Peyer's patch (tissue), 4 donors: ENCODE results near the gene DYNLT5.

ENCODE experiments used
- POLR2A ChIP-seq, 2 donors: fragments of 450-650 bp; IDR thresholded peaks; one replicate each; pipeline ENCODE4 v1.5.1; 2017; ENCODE audit warnings: antibody characterized with exemption in 2 of 2, mild to moderate bottlenecking in 2 of 2, moderate library complexity in 2 of 2
- TF ChIP-seq, protein P1 (sequence below), 6 experiments: fragments of 450-650 bp in 4 of 6; fragments of 200-600 bp in 2 of 6; sonication (generic) in 1 of 6; IDR thresholded peaks; one replicate each; pipeline ENCODE4 v1.5.1; 2017 to 2019; ENCODE audit warnings: antibody characterized with exemption in 6 of 6, mild to moderate bottlenecking in 3 of 6, moderate library complexity in 1 of 6

GRCh38 chr1:66774438-66774837, 22.2 kb downstream of the DYNLT5 start:
- TF ChIP-seq, protein P1, sequence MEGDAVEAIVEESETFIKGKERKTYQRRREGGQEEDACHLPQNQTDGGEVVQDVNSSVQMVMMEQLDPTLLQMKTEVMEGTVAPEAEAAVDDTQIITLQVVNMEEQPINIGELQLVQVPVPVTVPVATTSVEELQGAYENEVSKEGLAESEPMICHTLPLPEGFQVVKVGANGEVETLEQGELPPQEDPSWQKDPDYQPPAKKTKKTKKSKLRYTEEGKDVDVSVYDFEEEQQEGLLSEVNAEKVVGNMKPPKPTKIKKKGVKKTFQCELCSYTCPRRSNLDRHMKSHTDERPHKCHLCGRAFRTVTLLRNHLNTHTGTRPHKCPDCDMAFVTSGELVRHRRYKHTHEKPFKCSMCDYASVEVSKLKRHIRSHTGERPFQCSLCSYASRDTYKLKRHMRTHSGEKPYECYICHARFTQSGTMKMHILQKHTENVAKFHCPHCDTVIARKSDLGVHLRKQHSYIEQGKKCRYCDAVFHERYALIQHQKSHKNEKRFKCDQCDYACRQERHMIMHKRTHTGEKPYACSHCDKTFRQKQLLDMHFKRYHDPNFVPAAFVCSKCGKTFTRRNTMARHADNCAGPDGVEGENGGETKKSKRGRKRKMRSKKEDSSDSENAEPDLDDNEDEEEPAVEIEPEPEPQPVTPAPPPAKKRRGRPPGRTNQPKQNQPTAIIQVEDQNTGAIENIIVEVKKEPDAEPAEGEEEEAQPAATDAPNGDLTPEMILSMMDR (IDR thresholded peaks at IDR 0.05): no peak
- TF ChIP-seq POLR2A (IDR thresholded peaks at IDR 0.05): no peak
